GM23338 (cell line): ENCODE results near the gene OSBPL3. TPM values are rescaled to one million over a fixed set of nuclear protein-coding genes. Genes with fewer than 3 reads are reported as not detected.

Experiments
- ATAC-seq: fragments of 200-7000 bp; cut with Tn5 transposase; 3 replicates; pipeline ENCODE4 v1.9.1; 2020
- DNase-seq: peaks from one replicate; pipeline ENCODE4 v3.0.0-alpha.2; 2015; ENCODE audit warnings: low spot score
- H2AFZ ChIP-seq: fragments of 200-600 bp; sonication (generic); 2 replicates; pipeline ENCODE4 v1.8.0; 2016; ENCODE audit warnings: antibody characterized with exemption, mild to moderate bottlenecking, moderate library complexity
- H3F3A ChIP-seq: fragments of 200-600 bp; sonication (generic); replicated peaks from 2 replicates; pipeline ENCODE4 v1.8.0; 2017; ENCODE audit warnings: antibody characterized with exemption, mixed run types, low read depth
- H3K27ac ChIP-seq: fragments of 200-600 bp; sonication (generic); 2 replicates; pipeline ENCODE4 v1.6.1; 2016; ENCODE audit warnings: low read depth
- H3K27me3 ChIP-seq: fragments of 200-600 bp; sonication (generic); 2 replicates; pipeline ENCODE4 v1.8.0; 2016; ENCODE audit warnings: mild to moderate bottlenecking, mixed run types, moderate library complexity; ENCODE audit not compliant: insufficient read depth
- H3K36me3 ChIP-seq: fragments of 200-600 bp; sonication (generic); 2 replicates; pipeline ENCODE4 v1.8.0; 2016; ENCODE audit warnings: mild to moderate bottlenecking; ENCODE audit not compliant: insufficient read depth
- H3K4me1 ChIP-seq: fragments of 200-600 bp; sonication (generic); 2 replicates; pipeline ENCODE4 v1.8.0; 2016; ENCODE audit warnings: mild to moderate bottlenecking, moderate library complexity; ENCODE audit not compliant: insufficient read depth
- H3K4me2 ChIP-seq: fragments of 200-600 bp; sonication (generic); 2 replicates; pipeline ENCODE4 v1.7.1; 2017; ENCODE audit warnings: mixed run types
- H3K4me3 ChIP-seq: fragments of 200-600 bp; sonication (generic); 2 replicates; pipeline ENCODE4 v1.6.1; 2016; ENCODE audit warnings: mixed run types
- H3K79me2 ChIP-seq: fragments of 200-600 bp; sonication (generic); replicated peaks from 2 replicates; pipeline ENCODE4 v1.8.0; 2017; ENCODE audit warnings: mild to moderate bottlenecking; ENCODE audit not compliant: insufficient read depth
- H3K9me2 ChIP-seq: fragments of 200-600 bp; sonication (generic); 2 replicates; pipeline ENCODE4 v1.8.0; 2017; ENCODE audit not compliant: insufficient read depth
- H4K20me1 ChIP-seq: fragments of 200-600 bp; sonication (generic); replicated peaks from 2 replicates; pipeline ENCODE4 v1.8.0; 2017; ENCODE audit warnings: mild to moderate bottlenecking; ENCODE audit not compliant: insufficient read depth
- H3K27ac Mint-ChIP-seq: 2 replicates; pipeline ENCODE4 v1.8.0; 2020; ENCODE audit warnings: inconsistent platforms, mild to moderate bottlenecking, moderate library complexity, mixed read lengths
- H3K27me3 Mint-ChIP-seq: 3 replicates; pipeline ENCODE4 v1.8.0; 2022; ENCODE audit warnings: low read depth, mild to moderate bottlenecking, moderate library complexity, mixed read lengths, inconsistent platforms; ENCODE audit not compliant: insufficient read depth, poor library complexity
- H3K36me3 Mint-ChIP-seq: 3 replicates; pipeline ENCODE4 v1.8.0; 2021; ENCODE audit warnings: low read depth, mild to moderate bottlenecking, inconsistent platforms, moderate library complexity, mixed read lengths
- H3K4me1 Mint-ChIP-seq: 3 replicates; pipeline ENCODE4 v1.8.0; 2020; ENCODE audit warnings: mild to moderate bottlenecking, inconsistent platforms, mixed read lengths
- H3K4me3 Mint-ChIP-seq: 3 replicates; pipeline ENCODE4 v1.8.0; 2021; ENCODE audit warnings: moderate library complexity, mild to moderate bottlenecking, inconsistent platforms, mixed read lengths
- H3K9me3 Mint-ChIP-seq: 3 replicates; pipeline ENCODE4 v1.8.0; 2020; ENCODE audit warnings: moderate library complexity, mild to moderate bottlenecking, inconsistent platforms, mixed read lengths
- CREB1 ChIP-seq: fragments of 250-450 bp; sonication (Bioruptor Pico); IDR thresholded peaks from 2 replicates; pipeline ENCODE4 v1.5.0; 2020; ENCODE audit warnings: low read depth, mild to moderate bottlenecking, moderate library complexity
- CTCF ChIP-seq, 2 experiments: fragments of 200-600 bp in 1 of 2; sonication (generic) in 1 of 2; conservative IDR thresholded peaks; 2 replicates each; pipeline versions ENCODE4 v1.5.1 to v1.6.1; 2016 to 2017; ENCODE audit warnings: antibody characterized with exemption in 2 of 2, low read depth in 2 of 2, mild to moderate bottlenecking in 2 of 2, moderate library complexity in 1 of 2
- EZH2 ChIP-seq: fragments of 200-600 bp; sonication (generic); IDR thresholded peaks from one replicate; pipeline ENCODE4 v1.8.0; 2017; ENCODE audit warnings: antibody characterized with exemption, mild to moderate bottlenecking, low read depth; ENCODE audit not compliant: unreplicated experiment
- EZH2phosphoT487 ChIP-seq: fragments of 200-600 bp; sonication (generic); IDR thresholded peaks from one replicate; pipeline ENCODE4 v1.8.1; 2018; ENCODE audit warnings: antibody characterized with exemption; ENCODE audit not compliant: unreplicated experiment
- JUNB ChIP-seq: IDR thresholded peaks from one replicate; pipeline ENCODE4 v1.6.1; 2016; ENCODE audit warnings: antibody characterized with exemption; ENCODE audit not compliant: unreplicated experiment
- NANOG ChIP-seq: IDR thresholded peaks from 2 replicates; pipeline ENCODE4 v1.6.1; 2016; ENCODE audit warnings: antibody characterized with exemption, borderline replicate concordance
- POLR2AphosphoS5 ChIP-seq: IDR thresholded peaks from 2 replicates; pipeline ENCODE4 v1.6.1; 2016; ENCODE audit warnings: antibody characterized with exemption, low read depth
- REST ChIP-seq: IDR thresholded peaks from one replicate; pipeline ENCODE4 v1.6.1; 2018; ENCODE audit warnings: antibody characterized with exemption; ENCODE audit not compliant: unreplicated experiment
- STAT1 ChIP-seq: IDR thresholded peaks from one replicate; pipeline ENCODE4 v1.6.1; 2016; ENCODE audit warnings: antibody characterized with exemption; ENCODE audit not compliant: unreplicated experiment
- ZNF114 ChIP-seq: fragments of 250-450 bp; sonication (Bioruptor Pico); IDR thresholded peaks from 2 replicates; pipeline ENCODE4 v1.5.0; 2020; ENCODE audit warnings: mild to moderate bottlenecking, moderate library complexity
- ZNF331 ChIP-seq: fragments of 250-450 bp; sonication (Bioruptor Pico); IDR thresholded peaks from 2 replicates; pipeline ENCODE4 v1.5.0; 2020; ENCODE audit warnings: low read depth, mild to moderate bottlenecking, moderate library complexity
- polyA plus RNA-seq: library from polyadenylated mRNA; unstranded; fragments of >200 nt; fragmentation: Nextera tagmentation; extraction: Ambion mirVana; gene quantifications from 2 replicates; pipeline ENCODE4 v1.2.1, GENCODE V29; 2016
- total RNA-seq: library from RNA; depleted of rRNA; stranded (reverse); fragments of >200 nt; shearing (Covaris generic); gene quantifications from 2 replicates; pipeline ENCODE4 v1.2.3, GENCODE V29; 2014
- TF ChIP-seq, protein P1 (sequence below): IDR thresholded peaks from 2 replicates; pipeline ENCODE4 v1.6.1; 2016; ENCODE audit warnings: antibody characterized with exemption
- TF ChIP-seq, protein P2 (sequence below): fragments of 250-450 bp; sonication (Bioruptor Pico); IDR thresholded peaks from 2 replicates; pipeline ENCODE4 v1.5.0; 2020; ENCODE audit warnings: mild to moderate bottlenecking, moderate library complexity

OSBPL3 gene
- total and polyA plus RNA-seq, 2 experiments from 2014 or later, result 7.2 to 15.7 TPM

DNA sequence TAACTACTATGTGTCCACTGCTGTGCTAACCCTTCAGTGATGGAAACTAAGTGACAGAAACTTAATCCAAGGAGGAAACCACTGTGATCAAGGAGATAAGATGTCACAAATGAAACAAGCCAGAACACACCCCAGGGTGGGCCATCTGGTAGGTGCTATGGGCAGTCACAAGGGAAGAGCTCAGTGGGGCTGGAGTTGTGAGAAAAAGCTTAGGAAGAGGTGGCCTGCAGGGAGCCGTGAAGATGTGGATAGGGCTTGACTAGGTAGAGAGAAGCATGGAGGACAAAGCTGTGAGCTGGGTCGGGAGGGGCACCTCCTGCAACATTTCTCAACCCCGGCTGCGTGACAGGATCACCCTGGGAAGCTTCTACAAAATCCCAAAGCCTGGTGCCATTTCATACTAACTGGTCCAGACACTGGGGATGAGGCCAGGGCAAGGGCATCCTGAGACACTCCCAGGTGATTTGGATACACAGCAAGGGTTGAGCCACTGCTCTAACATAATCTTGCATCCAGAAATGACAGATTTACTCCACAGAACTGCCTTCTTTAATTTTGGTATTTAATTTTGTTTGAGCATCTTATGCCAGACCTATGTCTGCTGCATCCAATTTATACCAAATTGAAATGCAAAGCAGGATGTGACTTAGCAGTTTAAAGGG, 69.3 kb downstream of the OSBPL3 start:
- TF ChIP-seq REST (no peak), JUNB (no peak), ZNF331 (CRISPR knock-in tag) (no peak), EZH2phosphoT487 (no peak), ZNF114 (CRISPR knock-in tag) (no peak), NANOG (no peak), STAT1 (no peak), CREB1 (CRISPR knock-in tag) (no peak), POLR2AphosphoS5 (no peak), CTCF (conservative IDR thresholded peaks at IDR 0.05; ENCODE audit: low read depth in 2 of 2) (no peak), EZH2 (no peak)
- TF ChIP-seq, protein P1, sequence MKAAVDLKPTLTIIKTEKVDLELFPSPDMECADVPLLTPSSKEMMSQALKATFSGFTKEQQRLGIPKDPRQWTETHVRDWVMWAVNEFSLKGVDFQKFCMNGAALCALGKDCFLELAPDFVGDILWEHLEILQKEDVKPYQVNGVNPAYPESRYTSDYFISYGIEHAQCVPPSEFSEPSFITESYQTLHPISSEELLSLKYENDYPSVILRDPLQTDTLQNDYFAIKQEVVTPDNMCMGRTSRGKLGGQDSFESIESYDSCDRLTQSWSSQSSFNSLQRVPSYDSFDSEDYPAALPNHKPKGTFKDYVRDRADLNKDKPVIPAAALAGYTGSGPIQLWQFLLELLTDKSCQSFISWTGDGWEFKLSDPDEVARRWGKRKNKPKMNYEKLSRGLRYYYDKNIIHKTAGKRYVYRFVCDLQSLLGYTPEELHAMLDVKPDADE, result no peak
- TF ChIP-seq, protein P2, sequence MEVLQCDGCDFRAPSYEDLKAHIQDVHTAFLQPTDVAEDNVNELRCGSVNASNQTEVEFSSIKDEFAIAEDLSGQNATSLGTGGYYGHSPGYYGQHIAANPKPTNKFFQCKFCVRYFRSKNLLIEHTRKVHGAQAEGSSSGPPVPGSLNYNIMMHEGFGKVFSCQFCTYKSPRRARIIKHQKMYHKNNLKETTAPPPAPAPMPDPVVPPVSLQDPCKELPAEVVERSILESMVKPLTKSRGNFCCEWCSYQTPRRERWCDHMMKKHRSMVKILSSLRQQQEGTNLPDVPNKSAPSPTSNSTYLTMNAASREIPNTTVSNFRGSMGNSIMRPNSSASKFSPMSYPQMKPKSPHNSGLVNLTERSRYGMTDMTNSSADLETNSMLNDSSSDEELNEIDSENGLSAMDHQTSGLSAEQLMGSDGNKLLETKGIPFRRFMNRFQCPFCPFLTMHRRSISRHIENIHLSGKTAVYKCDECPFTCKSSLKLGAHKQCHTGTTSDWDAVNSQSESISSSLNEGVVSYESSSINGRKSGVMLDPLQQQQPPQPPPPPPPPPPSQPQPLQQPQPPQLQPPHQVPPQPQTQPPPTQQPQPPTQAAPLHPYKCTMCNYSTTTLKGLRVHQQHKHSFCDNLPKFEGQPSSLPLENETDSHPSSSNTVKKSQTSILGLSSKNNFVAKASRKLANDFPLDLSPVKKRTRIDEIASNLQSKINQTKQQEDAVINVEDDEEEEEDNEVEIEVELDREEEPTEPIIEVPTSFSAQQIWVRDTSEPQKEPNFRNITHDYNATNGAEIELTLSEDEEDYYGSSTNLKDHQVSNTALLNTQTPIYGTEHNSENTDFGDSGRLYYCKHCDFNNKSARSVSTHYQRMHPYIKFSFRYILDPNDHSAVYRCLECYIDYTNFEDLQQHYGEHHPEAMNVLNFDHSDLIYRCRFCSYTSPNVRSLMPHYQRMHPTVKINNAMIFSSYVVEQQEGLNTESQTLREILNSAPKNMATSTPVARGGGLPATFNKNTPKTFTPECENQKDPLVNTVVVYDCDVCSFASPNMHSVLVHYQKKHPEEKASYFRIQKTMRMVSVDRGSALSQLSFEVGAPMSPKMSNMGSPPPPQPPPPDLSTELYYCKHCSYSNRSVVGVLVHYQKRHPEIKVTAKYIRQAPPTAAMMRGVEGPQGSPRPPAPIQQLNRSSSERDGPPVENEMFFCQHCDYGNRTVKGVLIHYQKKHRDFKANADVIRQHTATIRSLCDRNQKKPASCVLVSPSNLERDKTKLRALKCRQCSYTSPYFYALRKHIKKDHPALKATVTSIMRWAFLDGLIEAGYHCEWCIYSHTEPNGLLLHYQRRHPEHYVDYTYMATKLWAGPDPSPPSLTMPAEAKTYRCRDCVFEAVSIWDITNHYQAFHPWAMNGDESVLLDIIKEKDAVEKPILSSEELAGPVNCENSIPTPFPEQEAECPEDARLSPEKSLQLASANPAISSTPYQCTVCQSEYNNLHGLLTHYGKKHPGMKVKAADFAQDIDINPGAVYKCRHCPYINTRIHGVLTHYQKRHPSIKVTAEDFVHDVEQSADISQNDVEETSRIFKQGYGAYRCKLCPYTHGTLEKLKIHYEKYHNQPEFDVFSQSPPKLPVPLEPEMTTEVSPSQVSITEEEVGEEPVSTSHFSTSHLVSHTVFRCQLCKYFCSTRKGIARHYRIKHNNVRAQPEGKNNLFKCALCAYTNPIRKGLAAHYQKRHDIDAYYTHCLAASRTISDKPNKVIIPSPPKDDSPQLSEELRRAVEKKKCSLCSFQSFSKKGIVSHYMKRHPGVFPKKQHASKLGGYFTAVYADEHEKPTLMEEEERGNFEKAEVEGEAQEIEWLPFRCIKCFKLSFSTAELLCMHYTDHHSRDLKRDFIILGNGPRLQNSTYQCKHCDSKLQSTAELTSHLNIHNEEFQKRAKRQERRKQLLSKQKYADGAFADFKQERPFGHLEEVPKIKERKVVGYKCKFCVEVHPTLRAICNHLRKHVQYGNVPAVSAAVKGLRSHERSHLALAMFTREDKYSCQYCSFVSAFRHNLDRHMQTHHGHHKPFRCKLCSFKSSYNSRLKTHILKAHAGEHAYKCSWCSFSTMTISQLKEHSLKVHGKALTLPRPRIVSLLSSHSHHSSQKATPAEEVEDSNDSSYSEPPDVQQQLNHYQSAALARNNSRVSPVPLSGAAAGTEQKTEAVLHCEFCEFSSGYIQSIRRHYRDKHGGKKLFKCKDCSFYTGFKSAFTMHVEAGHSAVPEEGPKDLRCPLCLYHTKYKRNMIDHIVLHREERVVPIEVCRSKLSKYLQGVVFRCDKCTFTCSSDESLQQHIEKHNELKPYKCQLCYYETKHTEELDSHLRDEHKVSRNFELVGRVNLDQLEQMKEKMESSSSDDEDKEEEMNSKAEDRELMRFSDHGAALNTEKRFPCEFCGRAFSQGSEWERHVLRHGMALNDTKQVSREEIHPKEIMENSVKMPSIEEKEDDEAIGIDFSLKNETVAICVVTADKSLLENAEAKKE (CRISPR knock-in tag), result no peak

More for the DNA sequence above, 69.3 kb downstream of the OSBPL3 start:
- Histone ChIP-seq H3F3A (no peaks in the 10 kb centered on the region), H3K4me3 (no peak overlapping the region), H3K36me3 (no peaks in the 10 kb centered on the region), H3K27ac (no peak overlapping the region), H3K9me2 (no peaks in the 10 kb centered on the region), H2AFZ (no peak overlapping the region), H3K4me1 (peaks cover 14% of the 10 kb centered on the region), H3K27me3 (no peaks in the 10 kb centered on the region), H3K79me2 (peaks cover 22% of the 10 kb centered on the region), H3K4me2 (no peak overlapping the region), H4K20me1 (peaks cover 5% of the 10 kb centered on the region; the same call in 1 of the 2 replicates)
- Mint-ChIP-seq H3K27ac (no peak overlapping the region), H3K36me3 (no peaks in the 10 kb centered on the region), H3K9me3 (no peaks in the 10 kb centered on the region), H3K4me1 (peaks cover 8% of the 10 kb centered on the region), H3K27me3 (no peaks in the 10 kb centered on the region), H3K4me3 (no peak overlapping the region)
- ATAC-seq (no peak), DNase-seq (no peak)
